Astrocyte of the cerebellum (primary cell): ENCODE data around the gene TTLL11.

Experiments
- DNase-seq: peaks from one replicate; pipeline ENCODE4 v3.0.0-alpha.2; 2011; ENCODE audit warnings: low read depth
- H3K4me3 ChIP-seq: 2 replicates; pipeline ENCODE4 v1.5.1; 2011; ENCODE audit warnings: mild to moderate bottlenecking, low read depth, low read length, moderate library complexity
- CTCF ChIP-seq: IDR thresholded peaks from 2 replicates; pipeline ENCODE4 v1.5.1; 2012; ENCODE audit warnings: low read length, low read depth, moderate library complexity, mild to moderate bottlenecking; ENCODE audit errors: missing control alignments
- in situ Hi-C: cut with HindIII; loops from 2 replicates; pipeline ENCODE4 v1.10.0; 2017; ENCODE audit warnings: low sequenced_read_pairs

Gene TTLL11

GRCh38 chr9:121783111-121783510 is 310.0 kb downstream of the TTLL11 start:
- in situ Hi-C loops: no loop called here
- TF ChIP-seq CTCF: no peak

GRCh38 chr9:121782514-121783110 is 310.5 kb downstream of the TTLL11 start:
- no peak for DNase-seq
- H3K4me3 ChIP-seq: no peak overlapping the region
- TF ChIP-seq CTCF: no peak
- in situ Hi-C loops: no loop called here

More at GRCh38 chr9:121783111-121783510, 310.0 kb downstream of the TTLL11 start:
- DNase-seq: no peak
- no peak overlapping the region for H3K4me3 ChIP-seq

GRCh38 chr9:121781701-121782464 is 311.2 kb downstream of the TTLL11 start:
- H3K4me3 ChIP-seq: no peak overlapping the region
- no peak for TF ChIP-seq CTCF
- DNase-seq: no peak
- in situ Hi-C loops: no loop called here

- in situ Hi-C loops: no loop called here
- no peak for DNase-seq
- no peak for TF ChIP-seq CTCF
- no peak overlapping the region for H3K4me3 ChIP-seq
Measured at GRCh38 chr9:121781145-121781548, 312.0 kb downstream of the TTLL11 start.

- H3K4me3 ChIP-seq: no peak overlapping the region
- DNase-seq: no peak
- no peak for TF ChIP-seq CTCF
- in situ Hi-C loops: no loop called here
Measured at GRCh38 chr9:121780177-121781040, 312.7 kb downstream of the TTLL11 start.

- TF ChIP-seq CTCF: no peak
- H3K4me3 ChIP-seq: no peak overlapping the region
- peak; percentile 48 for DNase-seq
- in situ Hi-C loops: no loop called here
Measured at GRCh38 chr9:121779381-121780117, 313.6 kb downstream of the TTLL11 start.
